AG04450 (cell line): ENCODE results near the gene IRGQ. TPM values are rescaled to one million over a fixed set of nuclear protein-coding genes. Genes with fewer than 3 reads are reported as not detected.
A peak's percentile ranks its signal among the peaks of the same experiment; 100 is the strongest.

Experiments
- CTCF ChIA-PET: fragments of 300-600, 350-600 bp; formaldehyde crosslinking; extraction: SDS; loops from one replicate; lab custom pipeline; 2022; ENCODE audit warnings: antibody characterized with exemption, inconsistent platforms; lab: Charles Lee
- POLR2A ChIA-PET: fragments of 350-600 bp; formaldehyde crosslinking; extraction: SDS; loops from one replicate; lab custom pipeline; 2021; ENCODE audit warnings: antibody characterized with exemption, inconsistent platforms; lab: Yijun Ruan, JAX
- DNase-seq: peaks from one replicate; pipeline ENCODE4 v3.0.0-alpha.2; 2011; ENCODE audit warnings: low read depth, low spot score
- H3K27ac ChIP-seq: one replicate; pipeline ENCODE4 v1.5.1; 2012; ENCODE audit warnings: low read depth, low read length, control low read depth
- H3K27me3 ChIP-seq: one replicate; pipeline ENCODE4 v1.6.0; 2012; ENCODE audit warnings: low read length; ENCODE audit not compliant: control insufficient read depth, insufficient read depth
- H3K4me3 ChIP-seq: 2 replicates; pipeline ENCODE4 v1.5.1; 2011; ENCODE audit warnings: mild to moderate bottlenecking, low read depth, low read length, control low read depth
- H3K9me3 ChIP-seq: 2 replicates; pipeline ENCODE4 v1.5.1; 2012; ENCODE audit warnings: low read length; ENCODE audit not compliant: control insufficient read depth, insufficient read depth
- polyA plus RNA-seq: library from polyadenylated mRNA; depleted of rRNA; stranded (reverse); fragments of >200 nt; gene quantifications from 2 replicates; pipeline ENCODE4 v1.2.3, GENCODE V29; 2011
- TF ChIP-seq, protein P1 (sequence below): IDR thresholded peaks from 2 replicates; pipeline ENCODE4 v1.5.1; 2011; ENCODE audit warnings: low read depth, low read length, control low read depth, inconsistent platforms

IRGQ gene
- polyA plus RNA-seq, 1 experiment, result 11.2 TPM

DNA sequence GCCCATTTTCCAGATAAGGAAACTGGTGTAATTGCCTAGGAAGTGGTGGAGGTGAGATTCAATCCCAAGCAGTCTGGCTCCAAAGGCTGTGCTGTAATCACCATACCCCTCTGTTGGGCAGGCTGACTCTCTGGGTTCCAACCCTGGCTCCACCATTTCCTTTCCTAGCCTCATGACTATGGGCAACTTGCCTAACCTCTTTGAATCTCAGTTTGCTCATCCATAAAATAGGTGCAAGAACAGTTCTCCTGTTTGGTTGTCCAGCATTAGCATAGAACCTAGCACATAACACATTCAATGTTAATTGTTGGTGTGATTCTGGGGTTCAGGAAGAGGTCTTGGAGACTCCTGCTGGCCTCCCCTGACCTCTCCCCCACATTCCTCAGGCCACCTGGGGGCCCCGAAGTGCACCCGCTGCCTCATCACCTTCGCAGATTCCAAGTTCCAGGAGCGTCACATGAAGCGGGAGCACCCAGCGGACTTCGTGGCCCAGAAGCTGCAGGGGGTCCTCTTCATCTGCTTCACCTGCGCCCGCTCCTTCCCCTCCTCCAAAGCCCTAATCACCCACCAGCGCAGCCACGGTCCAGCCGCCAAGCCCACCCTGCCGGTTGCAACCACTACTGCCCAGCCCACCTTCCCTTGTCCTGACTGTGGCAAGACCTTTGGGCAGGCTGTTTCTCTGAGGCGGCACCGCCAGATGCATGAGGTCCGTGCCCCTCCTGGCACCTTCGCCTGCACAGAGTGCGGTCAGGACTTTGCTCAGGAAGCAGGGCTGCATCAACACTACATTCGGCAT lies 2.7 kb upstream of the IRGQ start:
- Histone ChIP-seq H3K9me3 (peaks cover 5% of the 10 kb centered on the region; the same call in 1 of the 2 replicates), H3K4me3 (no peak overlapping the region), H3K27me3 (no peaks in the 10 kb centered on the region), H3K27ac (no peak overlapping the region)
- TF ChIP-seq, protein P1, sequence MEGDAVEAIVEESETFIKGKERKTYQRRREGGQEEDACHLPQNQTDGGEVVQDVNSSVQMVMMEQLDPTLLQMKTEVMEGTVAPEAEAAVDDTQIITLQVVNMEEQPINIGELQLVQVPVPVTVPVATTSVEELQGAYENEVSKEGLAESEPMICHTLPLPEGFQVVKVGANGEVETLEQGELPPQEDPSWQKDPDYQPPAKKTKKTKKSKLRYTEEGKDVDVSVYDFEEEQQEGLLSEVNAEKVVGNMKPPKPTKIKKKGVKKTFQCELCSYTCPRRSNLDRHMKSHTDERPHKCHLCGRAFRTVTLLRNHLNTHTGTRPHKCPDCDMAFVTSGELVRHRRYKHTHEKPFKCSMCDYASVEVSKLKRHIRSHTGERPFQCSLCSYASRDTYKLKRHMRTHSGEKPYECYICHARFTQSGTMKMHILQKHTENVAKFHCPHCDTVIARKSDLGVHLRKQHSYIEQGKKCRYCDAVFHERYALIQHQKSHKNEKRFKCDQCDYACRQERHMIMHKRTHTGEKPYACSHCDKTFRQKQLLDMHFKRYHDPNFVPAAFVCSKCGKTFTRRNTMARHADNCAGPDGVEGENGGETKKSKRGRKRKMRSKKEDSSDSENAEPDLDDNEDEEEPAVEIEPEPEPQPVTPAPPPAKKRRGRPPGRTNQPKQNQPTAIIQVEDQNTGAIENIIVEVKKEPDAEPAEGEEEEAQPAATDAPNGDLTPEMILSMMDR, result no peak
- ChIA-PET POLR2A (no interaction called here), CTCF (no interaction called here)
- DNase-seq, result no peak

DNA sequence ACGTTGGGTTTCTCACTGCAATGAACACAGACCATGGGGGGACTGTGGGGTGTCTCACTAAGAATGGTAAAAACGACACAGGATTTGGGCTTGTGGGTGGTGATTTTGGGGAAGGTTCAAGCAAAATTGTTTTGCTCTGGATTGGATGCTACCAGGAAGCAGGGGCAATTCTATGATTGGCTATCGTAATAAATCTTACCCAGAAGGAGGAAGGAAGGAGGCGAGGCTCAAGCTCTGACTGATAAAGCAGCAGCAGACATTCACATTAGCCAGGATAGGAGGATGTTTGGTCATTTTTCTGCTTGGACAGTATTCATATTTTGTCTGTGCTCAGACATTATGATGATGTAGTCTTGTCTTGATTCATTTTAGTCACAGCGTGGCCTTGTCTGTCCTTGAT lies 1.9 kb upstream of the IRGQ start:
- Histone ChIP-seq H3K27ac (peak overlapping the region; percentile 39), H3K27me3 (no peaks in the 10 kb centered on the region), H3K9me3 (peaks cover 5% of the 10 kb centered on the region; the same call in 1 of the 2 replicates), H3K4me3 (peak overlapping the region; percentile 72)
- ChIA-PET CTCF (no interaction called here), POLR2A (no interaction called here)
- TF ChIP-seq, protein P1, result no peak
- no peak for DNase-seq

DNA sequence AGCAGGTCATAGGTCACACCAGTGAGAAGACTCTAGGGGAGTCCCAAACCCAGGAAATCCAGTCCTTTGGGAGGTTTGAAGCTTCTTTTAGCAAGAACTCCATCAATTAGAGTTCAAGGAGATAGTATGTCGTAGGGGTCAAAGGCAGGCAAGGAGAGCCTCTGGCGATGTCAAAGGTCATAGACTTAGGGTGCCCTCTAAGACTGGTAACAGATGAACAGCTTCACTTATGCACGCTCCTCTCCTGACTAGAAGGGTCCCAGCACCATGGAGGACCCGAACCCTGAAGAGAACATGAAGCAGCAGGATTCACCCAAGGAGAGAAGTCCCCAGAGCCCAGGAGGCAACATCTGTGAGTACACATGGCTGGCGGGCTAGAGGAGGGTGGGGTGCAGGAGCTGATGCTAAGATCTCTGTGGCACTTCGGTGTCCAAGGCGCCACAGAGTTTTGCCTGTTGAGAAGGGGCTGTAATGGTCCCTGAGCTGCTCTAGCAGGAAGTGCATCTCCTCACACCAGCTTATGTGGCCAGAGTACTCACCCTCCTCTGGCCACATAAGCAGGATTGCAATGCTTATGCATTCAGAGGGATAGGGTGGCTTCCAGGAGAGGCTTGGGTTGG lies 1.0 kb upstream of the IRGQ start:
- no peak for DNase-seq
- CTCF ChIA-PET, result interaction anchor here (1.7 to 4.2 kb wide), 3 partner anchors 40 to 72 kb away, joined by 6 to 52 read pairs (median 42); partner anchors contain the start of gene ZNF575
- TF ChIP-seq, protein P1, result no peak
- H3K27me3 ChIP-seq, result no peaks in the 10 kb centered on the region
- POLR2A ChIA-PET, result interaction anchor here (1.3 to 1.7 kb wide), 3 partner anchors 9 to 64 kb away, joined by 3 to 8 read pairs (median 4); partner anchors contain the start of genes PINLYP, XRCC1 and ZNF575
- peak overlapping the region; percentile 99 for H3K27ac ChIP-seq
- peaks cover 5% of the 10 kb centered on the region; the same call in 1 of the 2 replicates for H3K9me3 ChIP-seq
- H3K4me3 ChIP-seq, result peak overlapping the region; percentile 72

DNA sequence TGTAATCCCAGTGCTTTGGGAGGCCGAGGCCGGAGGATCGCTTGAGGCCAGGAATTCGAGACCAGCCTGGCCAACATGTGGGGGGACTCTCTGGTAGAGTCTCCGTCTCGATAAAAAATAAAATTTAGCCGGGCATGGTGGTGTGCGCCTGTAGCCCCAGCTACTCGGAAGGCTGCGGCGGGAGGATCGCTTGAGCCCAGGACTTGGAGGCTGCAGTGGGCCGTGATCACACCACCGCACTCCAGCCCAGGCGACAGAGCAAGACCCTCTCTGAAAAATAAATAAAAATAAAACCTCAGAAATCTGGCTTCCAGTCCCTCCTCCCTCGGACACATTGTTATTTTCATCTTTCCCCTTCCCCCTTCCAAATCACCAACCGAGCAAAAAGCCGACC lies 332 bp downstream of the IRGQ start:
- CTCF ChIA-PET, result interaction anchor here (1.7 to 4.2 kb wide), 3 partner anchors 39 to 73 kb away, joined by 6 to 52 read pairs (median 42); partner anchors contain the start of gene ZNF575
- Histone ChIP-seq H3K27ac (peak overlapping the region; percentile 77), H3K27me3 (no peaks in the 10 kb centered on the region), H3K4me3 (peak overlapping the region; percentile 79), H3K9me3 (peaks cover 5% of the 10 kb centered on the region; the same call in 1 of the 2 replicates)
- no peak for DNase-seq
- POLR2A ChIA-PET, result interaction anchor here (0.6 to 2.0 kb wide), 7 partner anchors 11 to 73 kb away, joined by 3 to 8 read pairs (median 4); partner anchors contain the start of genes ETHE1, PINLYP, XRCC1 and ZNF575
- TF ChIP-seq, protein P1, result no peak
